22Rv1 (cell line): ENCODE measurements around the gene SEMA6A.

Experiments used
- ZFX ChIP-seq: fragments of 450-650 bp; IDR thresholded peaks from 2 replicates; pipeline ENCODE4 v1.6.1; 2017; ENCODE audit warnings: antibody characterized with exemption, borderline replicate concordance
- TF ChIP-seq, protein P1 (sequence below): fragments of 450-650 bp; IDR thresholded peaks from 2 replicates; pipeline ENCODE4 v1.5.1; 2017; ENCODE audit warnings: mild to moderate bottlenecking

DNA sequence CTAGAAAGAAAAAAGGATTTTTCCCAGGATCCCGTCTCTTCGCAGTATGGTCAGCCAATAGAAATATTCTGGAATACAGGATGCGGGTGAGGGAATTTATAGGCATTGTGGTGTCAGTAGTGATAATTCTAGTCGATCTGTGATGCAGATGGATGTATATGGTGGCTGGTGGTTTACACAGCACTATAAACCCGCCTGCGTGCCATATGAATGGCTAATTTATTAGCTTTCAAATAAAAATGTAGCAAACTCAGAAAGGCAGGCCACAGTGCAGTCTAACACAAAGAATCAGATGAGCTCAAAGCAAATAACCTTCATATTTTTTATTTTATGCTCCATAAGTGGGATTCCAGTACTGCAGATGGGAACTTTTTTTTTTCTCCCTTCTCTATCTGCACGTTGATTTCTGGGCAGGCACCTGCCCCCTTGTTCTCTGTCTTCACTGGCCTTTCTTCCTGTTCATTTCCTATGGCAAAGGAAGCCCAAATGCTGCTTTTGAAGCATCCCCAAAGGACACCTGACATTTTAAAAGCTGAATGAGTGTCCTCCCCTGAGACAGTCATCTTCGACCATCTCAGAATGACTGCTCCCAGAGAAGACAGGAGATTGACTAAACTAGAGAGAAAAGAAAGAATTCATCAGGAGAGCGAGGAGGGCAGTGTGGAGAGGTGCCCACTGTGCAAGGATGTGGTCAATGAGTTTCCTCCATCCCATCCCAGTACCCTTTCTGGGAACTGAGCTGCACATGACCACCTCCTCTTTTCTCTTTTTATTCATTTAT is 52.1 kb downstream of the SEMA6A start:
- TF ChIP-seq, protein P1, sequence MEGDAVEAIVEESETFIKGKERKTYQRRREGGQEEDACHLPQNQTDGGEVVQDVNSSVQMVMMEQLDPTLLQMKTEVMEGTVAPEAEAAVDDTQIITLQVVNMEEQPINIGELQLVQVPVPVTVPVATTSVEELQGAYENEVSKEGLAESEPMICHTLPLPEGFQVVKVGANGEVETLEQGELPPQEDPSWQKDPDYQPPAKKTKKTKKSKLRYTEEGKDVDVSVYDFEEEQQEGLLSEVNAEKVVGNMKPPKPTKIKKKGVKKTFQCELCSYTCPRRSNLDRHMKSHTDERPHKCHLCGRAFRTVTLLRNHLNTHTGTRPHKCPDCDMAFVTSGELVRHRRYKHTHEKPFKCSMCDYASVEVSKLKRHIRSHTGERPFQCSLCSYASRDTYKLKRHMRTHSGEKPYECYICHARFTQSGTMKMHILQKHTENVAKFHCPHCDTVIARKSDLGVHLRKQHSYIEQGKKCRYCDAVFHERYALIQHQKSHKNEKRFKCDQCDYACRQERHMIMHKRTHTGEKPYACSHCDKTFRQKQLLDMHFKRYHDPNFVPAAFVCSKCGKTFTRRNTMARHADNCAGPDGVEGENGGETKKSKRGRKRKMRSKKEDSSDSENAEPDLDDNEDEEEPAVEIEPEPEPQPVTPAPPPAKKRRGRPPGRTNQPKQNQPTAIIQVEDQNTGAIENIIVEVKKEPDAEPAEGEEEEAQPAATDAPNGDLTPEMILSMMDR: no peak
- no peak for TF ChIP-seq ZFX
